Prostate gland (tissue), 2 donors: Measurements from ENCODE around the gene ARHGAP21. TPM values are rescaled to one million over a fixed set of nuclear protein-coding genes. Genes with fewer than 3 reads are reported as not detected.

Experiments used
- DNase-seq: peaks from one replicate; pipeline ENCODE4 v3.0.0-alpha.2; 2019; ENCODE audit warnings: low spot score
- H3K27ac ChIP-seq, 2 donors: fragments of 200-600 bp; sonication (generic); 2 replicates each; pipeline ENCODE4 v1.5.1; 2017 to 2019
- H3K27me3 ChIP-seq: fragments of 200-600 bp; sonication (generic); replicated peaks from 2 replicates; pipeline ENCODE4 v1.5.1; 2019; ENCODE audit not compliant: insufficient read depth
- H3K36me3 ChIP-seq, 2 donors: fragments of 200-600 bp; sonication (generic); 1 replicate in 1 of 2; 2 replicates in 1 of 2; pipeline versions ENCODE4 v1.5.1 to v1.8.1; 2017 to 2019
- H3K4me1 ChIP-seq: fragments of 200-600 bp; sonication (generic); replicated peaks from 2 replicates; pipeline ENCODE4 v1.5.1; 2019
- H3K4me3 ChIP-seq, 2 donors: fragments of 200-600 bp; sonication (generic); 2 replicates each; pipeline ENCODE4 v1.5.1; 2017 to 2019
- H3K9me3 ChIP-seq: fragments of 200-600 bp; sonication (generic); 2 replicates; pipeline ENCODE4 v1.5.1; 2017
- CTCF ChIP-seq, 4 experiments: fragments of 200-600 bp in 2 of 4; fragments of 450-650 bp in 2 of 4; sonication (generic) in 2 of 4; IDR thresholded peaks; 1 replicate in 3 of 4; 2 replicates in 1 of 4; pipeline ENCODE4 v1.5.1; 2016 to 2019; ENCODE audit warnings: antibody characterized with exemption in 4 of 4, mild to moderate bottlenecking in 2 of 4, moderate library complexity in 2 of 4
- POLR2A ChIP-seq: fragments of 450-650 bp; IDR thresholded peaks from one replicate; pipeline ENCODE4 v1.6.1; 2016; ENCODE audit warnings: antibody characterized with exemption, mild to moderate bottlenecking
- POLR2AphosphoS5 ChIP-seq: sonication (generic); formaldehyde crosslinking; IDR thresholded peaks from one replicate; pipeline ENCODE4 v1.6.1; 2017; ENCODE audit warnings: antibody characterized with exemption
- WGBS: methylation state at CpG from one replicate; pipeline ENCODE4 v1.1.5; 2018; 5-methylcytosine and 5-hydroxymethylcytosine counted together
- intact Hi-C: fragments of 100-400 bp; cut with DNase I; formaldehyde crosslinking; loops from one replicate; pipeline ENCODE4 v1.14.2; 2022
- total RNA-seq, 2 donors: library from RNA; depleted of rRNA; stranded (reverse); fragments of >200 nt; gene quantifications; one replicate each; pipeline ENCODE4 v1.1.0, GENCODE V29; 2016

The ARHGAP21 gene
- total RNA-seq, 2 donors from 2014 or later, result 42.3 to 44.3 TPM

GRCh38 chr10:24616536-24616935 lies 107.2 kb downstream of the ARHGAP21 start:
- no peak overlapping the region for H3K4me3 ChIP-seq
- no peaks in the 10 kb centered on the region for H3K9me3 ChIP-seq
- H3K4me1 ChIP-seq, result no peaks in the 10 kb centered on the region
- intact Hi-C loops, result loop anchor here (10.0 kb wide), 1 partner anchor 468 kb away; no protein-coding TSS in a partner anchor
- no peak for DNase-seq
- no peaks in the 10 kb centered on the region for H3K36me3 ChIP-seq
- H3K27ac ChIP-seq, result no peak overlapping the region
- WGBS, result 75% methylated on average over 3 of the region's 3 CpGs
- no peaks in the 10 kb centered on the region for H3K27me3 ChIP-seq
- TF ChIP-seq CTCF (IDR thresholded peaks at IDR 0.05) (no peak), POLR2A (no peak), POLR2AphosphoS5 (no peak)

- DNase-seq, result no peak
- no peaks in the 10 kb centered on the region for H3K27me3 ChIP-seq
- H3K4me3 ChIP-seq, result no peak overlapping the region
- 94% methylated on average over 1 of the region's 1 CpG for WGBS
- TF ChIP-seq POLR2AphosphoS5, result no peak
- no peak for TF ChIP-seq CTCF (IDR thresholded peaks at IDR 0.05)
- no peak for TF ChIP-seq POLR2A
- no peak overlapping the region for H3K27ac ChIP-seq
- H3K9me3 ChIP-seq, result no peaks in the 10 kb centered on the region
- intact Hi-C loops, result no loop called here
- no peaks in the 10 kb centered on the region for H3K4me1 ChIP-seq
- H3K36me3 ChIP-seq, result no peaks in the 10 kb centered on the region
Observed at GRCh38 chr10:24606021-24606420, 117.7 kb downstream of the ARHGAP21 start.

- H3K27me3 ChIP-seq, result no peaks in the 10 kb centered on the region
- no peak for DNase-seq
- H3K4me3 ChIP-seq, result no peak overlapping the region
- H3K9me3 ChIP-seq, result no peaks in the 10 kb centered on the region
- no peak for TF ChIP-seq CTCF (IDR thresholded peaks at IDR 0.05)
- TF ChIP-seq POLR2A, result no peak
- no peak for TF ChIP-seq POLR2AphosphoS5
- 94% methylated on average over 3 of the region's 3 CpGs for WGBS
- no peaks in the 10 kb centered on the region for H3K4me1 ChIP-seq
- H3K27ac ChIP-seq, result no peak overlapping the region
- no peaks in the 10 kb centered on the region for H3K36me3 ChIP-seq
- intact Hi-C loops, result no loop called here
Observed at GRCh38 chr10:24605141-24605540, 118.5 kb downstream of the ARHGAP21 start.

- no peak for DNase-seq
- H3K36me3 ChIP-seq, result no peaks in the 10 kb centered on the region
- no peak overlapping the region for H3K27ac ChIP-seq
- H3K27me3 ChIP-seq, result no peaks in the 10 kb centered on the region
- H3K4me3 ChIP-seq, result no peak overlapping the region
- H3K4me1 ChIP-seq, result no peaks in the 10 kb centered on the region
- no peak for TF ChIP-seq POLR2AphosphoS5
- no peak for TF ChIP-seq POLR2A
- no peak for TF ChIP-seq CTCF (IDR thresholded peaks at IDR 0.05)
- intact Hi-C loops, result no loop called here
- H3K9me3 ChIP-seq, result no peaks in the 10 kb centered on the region
- WGBS, result 84% methylated on average over 2 of the region's 2 CpGs
Observed at GRCh38 chr10:24603333-24603732, 120.4 kb downstream of the ARHGAP21 start.

- WGBS, result 98% methylated on average over 3 of the region's 3 CpGs
- no peak overlapping the region for H3K4me3 ChIP-seq
- no peaks in the 10 kb centered on the region for H3K27me3 ChIP-seq
- no peak for TF ChIP-seq POLR2AphosphoS5
- no peaks in the 10 kb centered on the region for H3K9me3 ChIP-seq
- no peaks in the 10 kb centered on the region for H3K4me1 ChIP-seq
- DNase-seq, result no peak
- no peak overlapping the region for H3K27ac ChIP-seq
- intact Hi-C loops, result no loop called here
- H3K36me3 ChIP-seq, result no peaks in the 10 kb centered on the region
Observed at GRCh38 chr10:24597961-24598360, 125.7 kb downstream of the ARHGAP21 start.
